Peyer's patch (tissue), 4 donors: ENCODE results near the gene ESR2.

Experiments
- POLR2A ChIP-seq, 2 donors: fragments of 450-650 bp; IDR thresholded peaks; one replicate each; pipeline ENCODE4 v1.5.1; 2017; ENCODE audit warnings: antibody characterized with exemption in 2 of 2, mild to moderate bottlenecking in 2 of 2, moderate library complexity in 2 of 2
- TF ChIP-seq, protein P1 (sequence below), 6 experiments: fragments of 450-650 bp in 4 of 6; fragments of 200-600 bp in 2 of 6; sonication (generic) in 1 of 6; IDR thresholded peaks; one replicate each; pipeline ENCODE4 v1.5.1; 2017 to 2019; ENCODE audit warnings: antibody characterized with exemption in 6 of 6, mild to moderate bottlenecking in 3 of 6, moderate library complexity in 1 of 6

DNA sequence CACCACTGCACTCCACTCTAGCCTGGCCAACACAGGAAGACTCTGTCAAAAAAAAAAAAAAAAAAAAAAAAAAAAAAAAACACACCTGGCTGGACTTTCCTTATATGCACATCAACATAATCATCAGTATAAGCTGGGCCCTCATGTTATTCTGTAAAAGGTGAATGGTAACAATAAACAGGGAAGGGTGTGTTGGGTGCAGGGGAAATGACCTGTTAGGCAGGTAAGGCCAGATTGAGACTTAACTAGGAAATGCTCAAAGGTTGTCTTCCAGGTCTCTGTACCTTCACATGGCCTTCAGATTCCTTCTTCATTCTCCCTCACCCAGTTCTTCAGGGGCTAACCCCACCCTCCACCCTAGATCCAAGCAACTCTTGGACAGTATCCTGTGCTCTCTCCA is 47.5 kb downstream of the ESR2 start:
- TF ChIP-seq, protein P1, sequence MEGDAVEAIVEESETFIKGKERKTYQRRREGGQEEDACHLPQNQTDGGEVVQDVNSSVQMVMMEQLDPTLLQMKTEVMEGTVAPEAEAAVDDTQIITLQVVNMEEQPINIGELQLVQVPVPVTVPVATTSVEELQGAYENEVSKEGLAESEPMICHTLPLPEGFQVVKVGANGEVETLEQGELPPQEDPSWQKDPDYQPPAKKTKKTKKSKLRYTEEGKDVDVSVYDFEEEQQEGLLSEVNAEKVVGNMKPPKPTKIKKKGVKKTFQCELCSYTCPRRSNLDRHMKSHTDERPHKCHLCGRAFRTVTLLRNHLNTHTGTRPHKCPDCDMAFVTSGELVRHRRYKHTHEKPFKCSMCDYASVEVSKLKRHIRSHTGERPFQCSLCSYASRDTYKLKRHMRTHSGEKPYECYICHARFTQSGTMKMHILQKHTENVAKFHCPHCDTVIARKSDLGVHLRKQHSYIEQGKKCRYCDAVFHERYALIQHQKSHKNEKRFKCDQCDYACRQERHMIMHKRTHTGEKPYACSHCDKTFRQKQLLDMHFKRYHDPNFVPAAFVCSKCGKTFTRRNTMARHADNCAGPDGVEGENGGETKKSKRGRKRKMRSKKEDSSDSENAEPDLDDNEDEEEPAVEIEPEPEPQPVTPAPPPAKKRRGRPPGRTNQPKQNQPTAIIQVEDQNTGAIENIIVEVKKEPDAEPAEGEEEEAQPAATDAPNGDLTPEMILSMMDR (IDR thresholded peaks at IDR 0.05), result no peak
- no peak for TF ChIP-seq POLR2A (IDR thresholded peaks at IDR 0.05)
